Mononuclear cell (primary cell): ENCODE results near the gene OSBPL2. TPM values are rescaled to one million over a fixed set of nuclear protein-coding genes. Genes with fewer than 3 reads are reported as not detected.

Experiments used
- H3K27me3 ChIP-seq: 2 replicates; pipeline ENCODE4 v1.6.0; 2011; ENCODE audit warnings: low read length, control low read depth; ENCODE audit not compliant: insufficient read depth
- H3K4me1 ChIP-seq: 2 replicates; pipeline ENCODE4 v1.5.1; 2011; ENCODE audit warnings: mild to moderate bottlenecking, low read length, control low read depth; ENCODE audit not compliant: insufficient read depth
- H3K4me3 ChIP-seq: 2 replicates; pipeline ENCODE4 v1.5.1; 2011; ENCODE audit warnings: mild to moderate bottlenecking, low read length, moderate library complexity
- H3K9me3 ChIP-seq: 2 replicates; pipeline ENCODE4 v1.5.1; 2011; ENCODE audit warnings: low read depth, mild to moderate bottlenecking, control low read depth, low read length
- total RNA-seq: library from RNA; depleted of rRNA; stranded (reverse); fragments of >200 nt; gene quantifications from one replicate; pipeline ENCODE4 v1.2.3, GENCODE V29; 2012

OSBPL2 gene
- total RNA-seq, 1 donor, result 36.0 TPM

- H3K4me1 ChIP-seq, result no peaks in the 10 kb centered on the region
- no peaks in the 10 kb centered on the region for H3K27me3 ChIP-seq
- H3K4me3 ChIP-seq, result no peak overlapping the region
- no peaks in the 10 kb centered on the region for H3K9me3 ChIP-seq
Observed at GRCh38 chr20:62266340-62266739, 28.0 kb downstream of the OSBPL2 start.

DNA sequence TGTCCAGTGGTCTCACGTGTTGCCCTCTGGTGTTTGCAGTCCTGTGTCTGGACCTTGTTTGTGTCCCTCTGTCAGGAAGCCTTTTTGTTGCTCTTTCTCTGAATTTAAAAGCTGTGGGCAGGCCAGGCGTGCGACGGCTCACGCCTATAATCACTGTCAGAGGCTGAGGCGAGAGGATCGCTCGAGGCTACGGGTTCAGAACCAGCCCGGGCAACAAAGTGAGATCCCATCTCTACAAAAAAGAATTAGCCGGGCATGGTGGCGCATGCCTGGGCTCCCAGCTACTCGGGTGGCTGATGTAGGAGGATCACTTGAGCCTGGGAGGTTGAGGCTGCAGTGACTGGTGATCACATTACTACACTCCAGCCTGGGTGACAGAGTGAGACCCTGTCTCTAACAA, 28.5 kb downstream of the OSBPL2 start:
- Histone ChIP-seq H3K9me3 (no peaks in the 10 kb centered on the region), H3K4me1 (no peaks in the 10 kb centered on the region), H3K4me3 (no peak overlapping the region), H3K27me3 (no peaks in the 10 kb centered on the region)

DNA sequence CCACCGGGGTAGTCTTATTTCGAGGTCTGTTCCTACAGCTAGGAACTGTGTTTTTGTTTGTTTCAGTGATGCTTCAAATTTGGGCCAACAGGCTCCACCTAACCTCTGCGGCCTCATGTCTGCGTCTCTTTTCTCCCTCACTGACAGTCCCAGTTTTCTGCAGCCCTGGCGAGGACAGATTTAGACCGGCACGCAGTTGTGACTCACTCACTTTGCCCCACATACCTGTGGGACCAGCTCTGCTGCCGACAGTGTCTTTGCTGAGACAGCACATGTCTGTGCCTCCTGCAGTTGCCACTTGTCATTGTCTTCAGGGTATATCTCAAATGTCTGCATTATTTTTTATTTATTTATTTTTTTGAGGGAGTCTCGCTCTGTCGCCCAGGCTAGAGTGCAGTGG, 29.2 kb downstream of the OSBPL2 start:
- H3K4me1 ChIP-seq, result no peaks in the 10 kb centered on the region
- no peak overlapping the region for H3K4me3 ChIP-seq
- H3K9me3 ChIP-seq, result no peaks in the 10 kb centered on the region
- no peaks in the 10 kb centered on the region for H3K27me3 ChIP-seq

- H3K9me3 ChIP-seq, result no peaks in the 10 kb centered on the region
- H3K27me3 ChIP-seq, result no peaks in the 10 kb centered on the region
- no peak overlapping the region for H3K4me3 ChIP-seq
- H3K4me1 ChIP-seq, result no peaks in the 10 kb centered on the region
Observed at GRCh38 chr20:62268228-62268900, 30.0 kb downstream of the OSBPL2 start.

DNA sequence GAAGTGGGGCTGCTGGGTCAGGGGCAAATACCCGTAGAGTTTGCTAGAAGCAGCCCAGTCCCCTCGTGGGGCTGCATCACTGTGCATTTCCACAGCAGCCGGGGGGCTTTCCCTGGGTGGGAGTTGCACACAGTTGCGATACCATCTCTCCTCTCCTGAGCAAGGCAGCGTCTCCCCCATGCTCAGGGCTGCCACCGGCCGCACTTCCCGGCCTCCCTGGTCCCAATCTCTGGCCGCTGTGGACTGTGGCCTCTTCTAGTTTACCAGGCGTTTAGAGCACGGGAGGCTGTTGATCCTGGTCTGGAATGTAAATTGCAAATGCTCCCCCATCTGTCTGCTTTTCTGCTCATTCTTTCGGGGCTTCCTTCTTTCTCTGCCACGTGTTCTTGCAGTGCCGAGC, 31.1 kb downstream of the OSBPL2 start:
- H3K27me3 ChIP-seq, result no peaks in the 10 kb centered on the region
- H3K9me3 ChIP-seq, result no peaks in the 10 kb centered on the region
- H3K4me1 ChIP-seq, result no peaks in the 10 kb centered on the region
- no peak overlapping the region for H3K4me3 ChIP-seq

GRCh38 chr20:62269871-62270270, 31.6 kb downstream of the OSBPL2 start:
- H3K27me3 ChIP-seq, result no peaks in the 10 kb centered on the region
- H3K9me3 ChIP-seq, result no peaks in the 10 kb centered on the region
- no peaks in the 10 kb centered on the region for H3K4me1 ChIP-seq
- H3K4me3 ChIP-seq, result no peak overlapping the region

DNA sequence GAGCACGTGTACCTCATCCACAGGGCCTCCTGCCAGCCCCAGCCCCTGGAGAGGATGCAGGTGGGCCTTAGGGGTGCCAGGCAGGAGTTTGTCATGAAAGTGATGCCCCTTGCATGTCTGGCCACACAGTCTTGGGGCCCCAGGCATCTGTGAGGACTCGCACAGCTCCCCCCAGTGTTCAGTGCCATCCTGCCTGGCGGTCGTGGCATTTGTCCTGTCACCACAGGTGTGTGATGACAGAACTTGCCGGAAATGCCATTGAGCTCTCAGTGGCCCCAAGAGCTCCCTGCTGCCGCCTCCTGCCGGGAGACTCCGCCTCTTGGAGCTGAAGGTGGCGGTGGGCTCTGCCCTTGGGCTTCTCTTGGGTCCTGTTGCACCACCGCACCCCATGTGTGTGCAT, 33.9 kb downstream of the OSBPL2 start:
- H3K4me3 ChIP-seq, result no peak overlapping the region
- no peaks in the 10 kb centered on the region for H3K9me3 ChIP-seq
- H3K4me1 ChIP-seq, result no peaks in the 10 kb centered on the region
- no peaks in the 10 kb centered on the region for H3K27me3 ChIP-seq

GRCh38 chr20:62273416-62273815, 35.1 kb downstream of the OSBPL2 start:
- no peak overlapping the region for H3K4me3 ChIP-seq
- H3K9me3 ChIP-seq, result no peaks in the 10 kb centered on the region
- H3K27me3 ChIP-seq, result no peaks in the 10 kb centered on the region
- no peaks in the 10 kb centered on the region for H3K4me1 ChIP-seq

- H3K9me3 ChIP-seq, result no peaks in the 10 kb centered on the region
- H3K4me3 ChIP-seq, result no peak overlapping the region
- H3K4me1 ChIP-seq, result no peaks in the 10 kb centered on the region
- no peaks in the 10 kb centered on the region for H3K27me3 ChIP-seq
Observed at GRCh38 chr20:62274332-62274950, 36.1 kb downstream of the OSBPL2 start.

DNA sequence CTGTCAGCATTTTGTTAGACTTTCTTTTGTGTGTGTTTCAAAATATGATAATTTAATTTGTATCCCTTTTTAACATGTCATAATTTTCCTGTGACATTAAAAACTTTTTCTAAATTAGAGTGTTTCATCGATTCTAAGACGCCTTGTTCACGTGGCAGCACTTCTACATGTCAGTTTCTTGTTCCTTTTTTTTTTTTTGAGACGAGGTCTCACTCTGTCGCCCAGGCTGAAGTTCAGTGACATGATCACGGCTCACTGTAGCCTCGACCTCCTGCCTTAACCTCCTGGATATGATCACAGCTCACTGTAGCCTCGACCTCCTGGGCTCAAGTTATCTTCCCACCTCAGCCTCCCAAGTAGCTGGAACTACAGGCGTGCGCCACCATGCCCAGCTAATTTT, 36.9 kb downstream of the OSBPL2 start:
- no peaks in the 10 kb centered on the region for H3K4me1 ChIP-seq
- H3K27me3 ChIP-seq, result no peaks in the 10 kb centered on the region
- H3K4me3 ChIP-seq, result no peak overlapping the region
- no peaks in the 10 kb centered on the region for H3K9me3 ChIP-seq

- Histone ChIP-seq H3K9me3 (no peaks in the 10 kb centered on the region), H3K27me3 (no peaks in the 10 kb centered on the region), H3K4me1 (no peaks in the 10 kb centered on the region), H3K4me3 (no peak overlapping the region)
Observed at GRCh38 chr20:62276439-62276838, 38.1 kb downstream of the OSBPL2 start.

GRCh38 chr20:62277253-62277652, 38.9 kb downstream of the OSBPL2 start:
- no peak overlapping the region for H3K4me3 ChIP-seq
- H3K9me3 ChIP-seq, result no peaks in the 10 kb centered on the region
- H3K4me1 ChIP-seq, result no peaks in the 10 kb centered on the region
- no peaks in the 10 kb centered on the region for H3K27me3 ChIP-seq

DNA sequence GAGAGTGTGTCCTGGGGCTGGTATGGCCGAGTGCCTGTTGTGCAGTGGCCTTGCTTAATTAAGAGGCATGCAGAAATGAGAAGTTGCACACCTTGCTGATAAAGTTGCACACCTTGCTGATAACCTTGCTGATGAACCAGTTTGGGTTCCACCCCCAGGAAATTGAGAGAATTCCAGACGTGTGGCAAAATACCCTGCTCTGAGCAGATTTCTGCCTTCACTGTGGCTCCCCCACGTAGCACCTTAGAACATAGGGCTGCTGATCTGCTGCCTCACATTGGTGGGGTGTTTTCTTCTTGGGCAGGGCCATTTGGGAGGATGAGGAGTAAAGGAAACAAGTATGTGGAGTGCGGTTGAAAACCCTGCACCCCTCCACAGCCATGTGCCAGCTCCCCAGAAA, 42.0 kb downstream of the OSBPL2 start:
- no peaks in the 10 kb centered on the region for H3K4me1 ChIP-seq
- no peaks in the 10 kb centered on the region for H3K9me3 ChIP-seq
- H3K27me3 ChIP-seq, result no peaks in the 10 kb centered on the region
- no peak overlapping the region for H3K4me3 ChIP-seq

GRCh38 chr20:62281161-62281933, 43.0 kb downstream of the OSBPL2 start:
- no peak overlapping the region for H3K4me3 ChIP-seq
- H3K27me3 ChIP-seq, result no peaks in the 10 kb centered on the region
- no peaks in the 10 kb centered on the region for H3K4me1 ChIP-seq
- H3K9me3 ChIP-seq, result no peaks in the 10 kb centered on the region

DNA sequence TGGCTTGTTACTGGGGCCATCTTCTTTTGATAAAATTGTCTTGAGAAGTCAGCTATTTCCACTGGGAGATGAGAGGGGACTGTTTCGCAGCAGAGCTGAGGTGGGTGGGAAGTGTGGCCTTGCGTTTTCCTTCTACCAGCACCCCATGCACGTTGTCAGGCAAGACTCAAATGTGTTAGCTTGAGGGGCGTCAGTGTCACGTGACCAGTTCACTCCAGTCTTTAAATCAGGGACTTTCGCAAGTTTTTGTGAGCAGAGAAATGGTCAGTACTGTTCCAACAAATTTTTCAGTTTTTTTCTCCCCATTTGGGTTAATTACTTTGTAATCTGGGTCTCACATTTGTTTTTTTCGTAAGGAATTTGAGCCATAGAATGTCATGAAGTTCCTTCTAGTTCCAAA, 43.8 kb downstream of the OSBPL2 start:
- Histone ChIP-seq H3K4me3 (no peak overlapping the region), H3K27me3 (no peaks in the 10 kb centered on the region), H3K4me1 (no peaks in the 10 kb centered on the region), H3K9me3 (no peaks in the 10 kb centered on the region)
